ENCODE data around the gene TLE5.
"Not testable (repeated sequence)": the region's sequence is repeated elsewhere in the genome, so short reads cannot be mapped to it uniquely, and the experiment has no call there.

TLE5 gene

DNA sequence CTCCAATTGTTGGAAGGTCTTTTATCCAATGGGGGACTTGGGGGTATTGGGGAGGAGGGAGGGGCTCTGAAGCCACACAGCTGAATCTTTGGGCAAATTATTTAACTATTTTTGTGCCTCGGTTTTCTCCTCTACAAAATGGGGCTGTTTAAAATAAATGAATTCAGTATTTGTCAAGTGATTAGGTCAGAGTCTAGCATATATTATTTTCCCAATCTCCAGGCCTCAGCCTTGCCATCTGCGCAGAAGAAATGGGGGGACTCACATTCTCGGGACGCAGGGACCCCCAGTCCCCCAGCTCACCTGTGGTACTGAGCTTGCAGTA, 1.5 kb downstream of the TLE5 start:
- no peak for DNase-seq

DNA sequence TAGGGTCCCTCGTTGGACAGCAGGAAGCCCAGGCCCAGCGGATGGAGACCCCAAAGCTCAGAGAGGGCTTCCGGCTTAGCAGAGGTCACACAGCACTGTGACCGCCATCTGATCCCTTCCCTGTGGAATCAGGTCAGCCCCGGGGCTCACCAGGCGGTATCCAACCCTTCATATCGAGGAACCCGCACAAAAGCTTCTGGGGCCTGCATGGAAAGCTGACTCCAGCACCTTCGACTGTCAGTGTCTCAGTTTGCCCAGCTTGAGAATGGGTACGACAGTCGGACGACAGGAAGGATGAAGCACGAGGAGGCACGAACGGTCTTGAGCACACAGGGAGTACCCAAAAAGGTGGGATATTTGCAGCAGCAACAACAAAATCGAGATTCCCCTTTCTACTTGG, 2.6 kb downstream of the TLE5 start:
- DNase-seq = no peak

DNA sequence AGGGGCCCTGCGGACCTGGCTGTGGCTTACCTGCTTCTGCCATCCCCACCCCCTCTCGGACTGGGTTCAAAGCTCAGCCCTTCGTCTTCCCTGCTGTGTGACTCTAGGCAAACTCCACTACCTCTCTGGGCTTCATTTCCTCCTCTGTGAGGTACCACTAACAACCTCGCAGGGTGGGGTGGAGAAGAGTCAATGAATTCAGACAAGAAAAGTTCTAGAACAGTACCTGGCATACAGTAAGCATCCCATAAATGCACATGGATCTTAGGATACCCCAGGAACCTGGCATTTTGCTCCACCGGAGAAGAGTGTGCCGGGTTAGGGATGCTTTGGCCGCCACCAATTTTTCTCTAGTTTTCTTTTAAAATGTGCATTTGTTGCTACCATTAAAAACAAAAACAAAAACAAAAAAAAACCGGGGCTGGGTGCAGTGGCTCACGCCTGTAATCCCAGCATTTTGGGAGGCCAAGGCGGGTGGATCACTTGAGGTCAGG, 3.4 kb downstream of the TLE5 start:
- DNase-seq = no peak

DNA sequence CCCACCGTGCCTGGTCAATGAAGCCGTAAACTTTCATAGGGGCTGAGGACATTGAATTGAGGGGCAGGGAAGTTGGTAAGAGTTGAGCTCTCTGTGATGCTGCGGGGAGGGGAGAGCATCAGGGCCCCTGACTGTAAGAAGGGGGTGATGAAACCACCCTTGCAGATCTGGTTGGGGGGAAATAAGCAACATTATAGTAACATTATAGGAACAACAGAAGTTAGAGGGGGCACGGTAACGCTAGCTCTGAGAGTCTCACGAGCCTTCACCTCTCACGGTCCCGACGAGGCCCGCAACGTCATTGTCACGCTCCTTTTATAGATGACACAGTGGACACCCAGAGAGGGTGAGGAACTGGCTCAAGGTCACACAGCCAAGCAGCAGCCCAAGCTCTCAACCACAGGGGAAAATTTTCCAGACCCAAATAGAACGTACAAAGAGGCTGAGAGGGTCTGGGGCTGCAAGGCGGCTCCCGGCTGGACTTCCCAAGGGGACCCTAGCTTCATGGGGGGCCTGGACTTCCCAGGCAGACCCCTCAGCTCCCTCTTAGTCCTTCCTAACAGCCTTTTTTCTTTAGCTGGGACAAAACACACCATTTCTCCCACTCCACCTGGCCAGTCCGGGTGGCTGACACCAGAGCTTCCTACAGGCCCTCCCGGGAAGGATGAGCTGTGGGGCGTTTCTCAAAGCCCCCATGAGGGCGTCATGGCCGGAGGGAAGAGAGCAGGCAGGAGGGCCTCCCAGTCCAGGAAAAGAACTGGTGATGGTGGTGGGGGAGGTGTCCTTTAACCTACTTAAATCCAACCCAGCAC, 4.1 kb downstream of the TLE5 start:
- no peak for DNase-seq

DNA sequence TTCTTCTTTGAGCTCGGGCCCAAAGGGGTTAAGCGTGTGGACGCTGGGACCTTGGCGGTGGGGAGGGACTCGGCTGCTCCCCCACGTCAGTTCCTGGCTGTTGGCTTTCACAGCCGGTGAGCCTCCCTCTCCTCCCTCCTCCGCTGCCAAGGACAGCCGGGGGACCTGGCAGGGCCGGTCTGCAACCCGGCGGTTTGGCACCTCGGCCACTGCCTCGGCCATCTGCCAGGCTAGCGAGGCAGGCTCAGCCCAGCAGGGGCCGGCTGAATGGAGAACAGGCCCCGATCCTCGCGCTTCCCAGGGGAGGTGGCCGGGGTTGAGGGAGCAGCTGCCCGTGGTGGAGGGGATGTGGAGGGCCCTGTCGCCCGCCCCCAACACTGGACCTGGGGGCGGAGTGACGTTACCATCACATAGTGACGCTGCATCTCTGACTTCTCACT, 5.0 kb downstream of the TLE5 start:
- no peak for DNase-seq

DNA sequence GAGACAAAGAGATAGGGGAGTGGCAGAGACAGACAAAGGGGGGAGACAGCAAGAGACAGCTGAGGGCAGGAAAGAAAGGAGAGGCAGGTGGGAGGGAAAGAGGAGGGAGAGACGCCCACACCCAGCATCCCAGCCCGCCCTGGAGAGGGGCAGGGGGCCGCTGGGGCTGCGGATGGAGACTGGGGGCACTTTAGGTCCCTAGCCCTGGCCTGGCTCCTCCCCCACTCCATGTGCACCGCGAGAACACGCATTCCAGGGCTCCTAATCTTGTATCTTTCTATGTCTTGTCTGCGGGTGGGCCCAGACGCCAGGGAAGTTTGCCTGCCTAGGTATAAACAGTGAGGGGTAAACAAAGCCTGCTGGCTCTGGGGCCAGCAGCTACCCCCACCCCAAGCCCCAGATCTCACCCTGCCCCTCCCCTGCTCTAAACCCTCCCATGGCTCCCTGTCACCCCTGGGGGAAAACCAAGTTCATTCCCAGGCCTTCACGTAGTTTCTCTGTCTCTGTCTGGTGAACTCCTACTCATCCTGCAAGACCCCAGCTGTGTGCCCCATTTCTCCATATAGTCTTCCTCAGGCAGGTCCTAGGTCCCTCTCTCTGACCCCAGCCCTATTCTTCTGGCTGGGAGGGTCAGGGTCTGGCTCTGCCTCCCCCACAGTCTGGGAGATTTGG, 5.7 kb downstream of the TLE5 start:
- DNase-seq = no peak

DNA sequence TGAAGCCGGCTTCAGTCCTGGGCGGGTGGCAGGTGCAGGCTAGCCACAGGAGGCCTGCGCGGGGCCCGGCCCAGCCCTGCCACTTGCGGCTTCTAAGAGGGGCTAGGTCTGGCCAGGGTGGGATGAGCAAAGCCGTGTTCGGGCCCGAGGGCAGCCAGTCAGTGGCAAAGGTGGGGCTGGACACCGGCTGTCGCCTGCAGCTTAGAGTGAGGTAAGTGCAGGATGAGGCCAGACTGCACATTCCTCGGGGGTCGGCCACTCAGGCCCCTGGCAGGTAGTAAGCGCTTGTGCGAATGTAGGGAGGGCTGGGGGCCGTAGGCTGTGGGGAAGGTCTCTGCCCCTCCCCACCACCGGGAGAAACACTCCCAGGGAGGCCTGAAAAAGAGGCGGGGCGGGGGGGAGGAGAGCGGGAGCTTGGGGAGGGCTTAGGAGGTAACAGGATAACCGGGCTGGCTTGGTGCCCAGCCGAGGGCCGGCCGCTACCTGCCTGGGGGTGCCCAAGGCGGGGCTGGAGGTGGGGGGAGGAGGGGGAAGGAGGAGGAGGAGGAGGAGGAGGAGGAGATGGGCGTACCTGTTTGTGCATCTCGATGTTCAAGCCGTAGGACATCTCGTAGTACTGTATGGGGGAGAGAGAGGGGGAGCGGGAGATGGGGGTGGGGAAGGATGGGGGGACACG, 6.4 kb downstream of the TLE5 start:
- no peak for DNase-seq

DNA sequence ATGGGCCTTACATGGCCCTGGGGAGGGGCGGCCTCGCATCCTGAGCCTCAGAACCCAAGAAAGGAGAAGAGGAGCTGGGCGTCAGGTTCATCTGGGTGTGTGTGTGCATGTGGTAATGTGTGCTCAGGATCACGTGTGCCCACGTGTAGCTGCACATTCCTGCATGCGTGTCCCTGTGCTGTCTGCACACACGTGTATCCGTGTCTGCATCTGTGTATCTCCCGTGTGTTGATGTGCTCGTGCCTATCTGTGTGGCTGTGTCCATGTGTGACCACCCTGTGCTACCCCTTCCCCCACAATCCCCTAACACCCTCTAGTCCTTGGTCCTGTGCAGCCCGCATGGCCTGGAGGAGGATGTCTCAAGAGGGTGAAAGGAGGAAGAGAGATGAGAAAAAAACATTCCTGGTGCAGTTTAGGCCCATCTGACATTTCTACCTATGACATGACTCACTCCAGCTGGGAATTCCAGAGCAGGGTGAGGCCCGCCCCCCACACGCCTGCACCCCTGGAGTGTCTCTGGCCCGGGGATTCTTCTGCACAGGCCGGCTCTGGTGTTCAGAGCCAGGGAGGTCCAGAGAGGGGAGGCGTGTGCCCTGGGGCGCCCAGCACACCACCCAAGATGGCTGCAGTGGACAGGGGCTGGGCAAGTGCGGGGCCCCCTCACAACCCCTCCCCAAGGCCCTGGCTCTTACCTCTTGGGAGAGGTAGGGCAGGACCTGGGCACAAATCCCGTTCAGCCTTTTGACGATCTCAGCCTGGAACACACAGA, 7.1 kb downstream of the TLE5 start:
- no peak for DNase-seq

DNA sequence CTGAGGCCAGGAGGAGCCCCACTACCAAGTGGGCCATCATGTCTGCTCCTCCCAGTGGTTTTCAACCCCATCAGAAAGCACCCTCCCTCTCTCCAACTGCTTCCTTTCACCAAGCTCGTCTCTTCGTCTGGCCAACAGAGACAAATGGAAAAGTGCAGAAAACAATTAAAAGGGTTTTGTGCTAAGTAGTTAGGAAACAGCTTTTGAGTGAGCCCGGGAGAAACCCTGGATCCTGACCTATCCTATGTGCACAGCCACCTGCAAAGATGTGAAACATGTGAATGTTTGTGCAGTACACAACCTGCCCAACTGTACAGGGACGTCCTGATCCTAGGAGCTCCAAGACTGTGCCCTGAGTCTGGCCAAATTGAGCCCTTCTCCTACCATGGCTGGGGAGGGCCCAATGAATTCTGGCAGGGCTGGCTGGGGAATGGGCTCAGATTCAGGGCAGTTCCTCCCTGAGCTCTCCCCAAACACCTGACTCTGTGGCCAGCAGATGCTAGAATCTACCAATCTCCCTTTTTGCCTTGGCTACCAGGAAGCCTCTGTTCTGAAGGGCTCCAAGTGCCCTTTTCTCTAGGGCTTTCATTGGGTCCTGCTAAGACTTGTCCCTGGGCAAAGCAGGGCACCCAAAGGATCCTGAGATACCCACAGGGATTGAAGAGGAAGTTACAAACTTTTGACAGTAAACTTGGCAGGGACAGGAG, 7.9 kb downstream of the TLE5 start:
- DNase-seq = no peak

DNA sequence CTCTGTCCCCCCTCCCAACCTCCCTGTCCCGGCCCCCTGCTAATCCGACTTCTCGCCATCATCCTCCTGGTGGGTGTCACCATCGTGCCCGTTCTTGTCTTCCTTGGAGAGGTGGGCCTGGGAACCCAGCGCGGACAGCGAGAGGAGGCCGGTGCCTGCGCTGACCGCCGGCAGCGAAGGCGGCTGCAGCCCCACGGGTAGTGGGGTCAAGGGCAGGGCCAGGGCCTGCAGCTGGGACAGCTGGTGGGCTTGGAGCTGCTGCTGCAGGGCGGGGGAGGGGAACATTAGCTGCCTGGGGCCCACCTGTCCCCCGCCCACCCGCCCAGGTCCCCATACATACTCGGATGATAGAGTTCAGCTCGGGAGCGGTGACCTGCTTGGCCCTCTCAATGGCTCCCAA, 8.5 kb downstream of the TLE5 start:
- no peak for DNase-seq

DNA sequence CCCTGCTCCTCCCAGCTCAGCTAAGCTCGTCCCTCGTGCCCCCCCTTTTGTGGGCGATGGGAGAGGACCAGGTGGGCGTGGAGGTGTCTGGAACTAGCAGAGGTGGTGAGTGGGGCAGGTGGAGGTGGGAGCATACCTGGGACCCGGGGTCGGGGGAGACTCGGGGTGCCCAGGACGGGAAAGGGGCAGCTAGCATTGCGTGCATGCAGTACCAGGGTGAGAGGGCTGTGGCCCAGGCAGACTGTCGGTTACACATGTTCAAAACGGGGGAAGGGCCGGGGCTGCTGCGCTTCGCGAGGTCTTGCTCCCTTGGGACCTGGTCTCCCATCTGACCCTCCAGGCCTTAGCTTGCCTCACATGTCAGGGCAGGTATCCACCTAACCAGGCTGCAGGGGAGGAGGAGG, 9.1 kb downstream of the TLE5 start:
- DNase-seq = no peak

DNA sequence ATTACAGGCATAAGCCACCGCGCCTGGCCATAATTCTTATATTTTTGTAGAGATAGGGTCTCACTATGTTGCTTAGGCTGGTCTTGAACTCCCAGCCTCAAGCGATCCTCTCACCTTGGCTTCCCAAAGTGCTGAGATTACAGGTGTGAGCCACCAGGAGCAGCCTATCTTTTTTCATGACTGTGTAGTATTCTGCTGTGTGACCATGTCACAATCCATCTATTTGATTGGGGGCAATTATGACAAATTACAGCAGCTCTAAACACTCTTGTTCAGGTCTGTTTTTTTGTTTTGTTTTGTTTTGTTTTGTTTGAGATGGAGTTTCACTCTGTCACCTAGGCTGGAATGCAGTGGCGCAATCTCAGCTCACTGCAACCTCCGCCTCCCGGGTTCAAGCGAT, 12.3 kb downstream of the TLE5 start:
- DNase-seq = not testable (repeated sequence)

DNA sequence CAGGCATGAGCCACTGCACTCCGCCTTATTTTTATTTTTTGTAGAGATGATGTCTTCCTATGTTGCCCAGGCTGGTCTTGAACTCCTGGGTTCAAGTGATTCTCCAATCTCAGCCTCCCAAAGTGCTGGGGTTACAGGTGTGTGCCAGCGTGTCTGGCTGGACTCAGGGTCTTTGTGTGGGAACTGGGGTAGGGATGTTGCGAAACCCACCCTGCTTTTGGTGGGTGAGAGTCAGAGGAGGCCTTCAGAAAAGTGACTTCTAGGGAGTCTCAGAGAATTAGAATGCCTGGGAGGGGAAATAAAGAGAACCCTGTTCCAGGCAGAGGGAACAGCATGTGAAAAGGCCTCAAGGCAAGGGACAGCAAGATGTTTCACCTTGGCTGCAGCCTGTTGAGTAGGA, 13.2 kb downstream of the TLE5 start:
- DNase-seq = no peak

DNA sequence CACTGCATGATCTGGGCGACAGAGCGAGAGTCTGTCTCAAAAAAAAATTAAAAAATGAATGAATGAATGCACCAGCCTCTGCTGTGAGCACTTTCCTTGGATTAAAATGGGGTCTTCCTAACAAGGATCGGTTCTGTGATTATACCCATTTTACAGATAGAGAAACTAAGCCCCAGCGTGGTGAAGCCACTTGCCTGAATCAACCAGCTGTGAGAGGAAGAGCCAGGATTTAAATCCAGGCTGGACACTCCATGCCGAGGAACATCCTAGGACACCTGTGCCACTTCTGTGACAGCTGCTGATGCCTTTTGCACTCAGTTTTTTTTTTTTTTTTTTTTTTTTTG, 14.1 kb downstream of the TLE5 start:
- DNase-seq = no peak

DNA sequence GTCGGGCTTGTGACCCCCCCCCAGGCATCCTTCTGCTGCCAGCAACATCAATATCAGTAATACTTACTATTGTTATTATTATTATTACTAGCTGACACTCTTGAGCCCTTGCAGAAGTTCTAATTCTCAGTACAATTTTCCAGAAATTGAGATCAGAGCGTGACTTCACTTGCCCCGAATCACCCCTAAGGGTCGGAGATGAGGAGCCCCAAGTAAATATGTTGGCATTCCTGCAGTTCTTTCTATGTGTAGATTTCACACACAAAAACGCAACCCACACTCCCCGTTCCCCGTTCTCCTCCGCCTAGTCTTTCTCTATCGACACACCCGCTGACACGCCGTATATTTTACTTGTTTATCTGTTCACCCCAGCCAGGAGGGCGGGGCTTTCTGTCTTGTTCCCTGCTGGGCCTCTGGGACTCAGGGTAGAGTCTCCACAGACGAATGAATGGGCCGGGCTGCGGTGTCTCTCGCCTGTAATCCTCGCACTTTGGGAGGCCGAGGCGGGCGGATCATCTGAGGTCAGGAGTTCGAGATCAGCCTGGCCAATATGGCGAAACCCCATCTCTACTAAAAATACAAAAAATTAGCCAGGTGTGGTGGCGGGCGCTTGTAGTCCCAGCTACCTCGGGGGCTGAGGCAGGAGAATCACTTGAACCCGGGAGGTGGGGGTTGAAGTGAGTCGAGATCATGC, 14.7 kb downstream of the TLE5 start:
- DNase-seq = peak; percentile 75

DNA sequence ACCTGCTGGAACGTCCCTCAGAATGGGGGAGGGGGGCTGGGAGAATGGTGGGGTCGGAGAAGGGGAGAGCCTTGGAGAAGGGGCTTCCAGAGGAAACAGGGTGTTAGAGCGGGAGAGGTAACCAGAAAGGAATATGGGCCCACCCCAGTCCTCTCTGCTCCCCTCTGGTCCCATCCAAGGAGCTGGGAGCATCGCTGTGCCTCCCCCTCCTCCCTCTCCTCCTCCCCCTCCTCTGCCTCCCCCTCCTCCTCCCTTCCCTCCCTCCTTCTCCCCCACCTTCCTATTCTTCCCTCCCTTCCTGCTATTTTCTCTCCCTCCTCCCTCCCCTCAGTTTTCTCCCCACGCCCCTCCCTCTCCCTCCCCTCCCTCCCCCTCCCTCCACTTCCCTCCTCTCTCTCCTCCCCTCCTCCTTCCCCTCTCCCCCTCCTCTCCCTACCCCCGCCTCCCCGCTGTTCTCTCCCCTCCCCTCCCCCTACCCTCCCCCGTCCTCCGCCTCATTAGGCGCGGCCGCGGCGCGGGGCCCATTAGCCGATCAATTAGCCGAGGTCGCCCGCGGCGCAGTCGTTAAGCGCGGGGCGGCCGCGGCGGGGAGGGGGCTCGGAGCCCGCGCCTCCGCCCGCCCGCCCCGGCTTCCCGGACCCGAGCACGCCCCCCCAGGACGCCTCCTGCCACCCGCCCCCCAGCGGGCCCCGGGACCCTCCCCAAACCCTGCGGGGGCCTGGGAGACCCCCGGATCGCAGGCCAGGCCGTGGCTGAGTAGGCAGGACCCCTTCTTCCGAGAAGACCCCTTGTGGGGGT, 15.4 kb downstream of the TLE5 start:
- DNase-seq = no peak

DNA sequence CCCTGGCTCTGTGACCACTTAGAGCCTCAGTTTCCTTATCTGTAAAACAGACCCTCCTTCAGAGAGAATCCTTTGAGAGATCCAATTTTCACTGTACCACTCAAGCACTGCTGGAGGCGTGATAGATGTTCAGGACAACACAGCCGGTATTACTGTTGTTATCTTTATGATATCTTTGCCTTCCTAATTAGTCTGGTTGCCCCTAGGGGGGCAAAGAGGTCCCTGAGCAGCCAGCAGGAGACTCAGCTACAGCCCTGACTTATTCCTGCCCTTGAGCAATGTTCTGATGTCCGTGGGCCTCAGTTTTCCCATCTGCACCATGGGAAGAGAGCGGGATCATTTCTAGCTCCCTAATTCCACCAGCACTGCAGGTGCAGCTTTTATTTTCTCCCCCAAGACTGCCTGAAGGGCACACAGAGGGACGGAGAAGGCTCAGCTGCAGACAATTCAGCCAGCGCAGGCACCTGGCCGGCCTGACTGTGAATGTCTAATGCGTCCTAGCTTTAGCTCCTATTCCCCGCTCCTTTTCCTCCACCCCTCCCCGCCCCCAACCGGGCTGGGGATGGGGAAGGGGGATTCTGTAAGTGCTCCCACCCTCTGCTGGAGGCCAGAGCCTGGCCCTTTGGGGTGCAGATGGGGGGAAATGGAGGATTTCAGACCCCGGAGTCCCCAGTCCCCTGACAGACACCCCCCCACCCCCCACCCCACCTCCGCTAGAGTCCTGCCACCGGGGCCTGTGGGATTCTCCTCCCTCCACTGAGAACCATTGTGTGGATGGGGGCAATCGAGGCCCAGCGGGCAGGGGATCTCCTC, 16.2 kb downstream of the TLE5 start:
- no peak for DNase-seq

DNA sequence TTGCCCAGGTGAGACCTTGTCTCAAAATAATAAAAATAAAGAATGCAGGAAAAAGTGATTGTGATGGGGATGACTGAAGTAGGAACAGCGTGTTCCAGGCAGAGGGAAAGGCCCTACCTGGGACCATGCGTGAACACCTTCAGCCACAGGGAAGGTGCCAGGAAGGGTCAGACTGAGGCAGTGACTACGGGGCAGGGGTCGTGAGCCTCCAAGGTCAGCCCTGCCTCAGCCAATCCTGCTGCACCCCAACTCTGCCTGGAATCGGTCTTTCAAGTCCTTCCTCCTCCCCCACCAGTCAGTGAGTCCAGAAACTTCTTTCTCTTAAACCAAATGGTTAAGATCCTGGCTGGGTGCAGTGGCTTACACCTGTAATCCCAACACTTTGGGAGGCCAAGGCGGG, 17.1 kb downstream of the TLE5 start:
- DNase-seq = no peak

DNA sequence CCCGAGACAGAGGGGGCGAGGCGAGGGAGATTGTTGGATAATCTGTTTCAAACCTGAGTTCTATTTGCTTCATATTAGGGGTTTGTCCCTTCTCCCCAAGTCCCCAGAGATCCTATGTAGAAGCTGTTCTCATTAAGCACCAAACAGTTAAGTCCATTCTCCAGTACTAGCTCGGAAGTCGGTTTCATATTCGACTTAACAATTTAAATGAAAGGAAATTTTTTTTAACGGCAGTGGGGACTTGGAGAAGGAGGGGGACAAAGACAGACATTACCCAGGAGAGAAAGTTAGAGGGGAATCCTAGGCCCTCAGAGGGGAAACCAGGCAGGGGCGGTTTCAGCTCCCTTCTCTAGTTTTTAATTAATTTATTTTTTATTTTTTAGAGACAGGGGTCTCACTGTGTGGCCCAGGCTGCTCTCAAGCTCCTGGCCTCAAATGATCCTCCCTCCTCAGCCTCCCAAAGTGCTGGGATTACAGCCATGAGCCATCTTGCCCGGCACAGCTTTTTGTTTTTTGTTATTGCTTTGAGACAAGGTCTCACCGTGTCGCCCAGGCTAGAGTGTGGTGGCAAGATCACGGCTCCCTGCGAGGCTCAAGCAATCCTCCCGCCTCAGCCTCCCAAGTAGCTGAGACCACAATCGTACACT, 19.6 kb downstream of the TLE5 start:
- no peak for DNase-seq
